Calu3 (cell line): ENCODE results near the gene ETV2. TPM values are rescaled to one million over a fixed set of nuclear protein-coding genes. Genes with fewer than 3 reads are reported as not detected.

Experiments
- BruUV-seq: library from RNA; stranded (reverse); fragments of 400-500 nt; replicated peaks from 2 replicates; lab custom pipeline; 2021; lab: Mats Ljungman, UMichigan
- CTCF ChIA-PET: fragments of 300-600 bp; sonication (Branson Sonifier 250); formaldehyde crosslinking; loops from one replicate; lab custom pipeline; 2022; ENCODE audit warnings: antibody characterized with exemption; lab: Charles Lee
- DNase-seq: peaks from one replicate; pipeline ENCODE4 v3.0.0; 2022
- H3K27ac Mint-ChIP-seq: one replicate; pipeline ENCODE4 v1.8.0; 2022; ENCODE audit warnings: mixed read lengths; ENCODE audit not compliant: unreplicated experiment
- H3K27me3 Mint-ChIP-seq: one replicate; pipeline ENCODE4 v1.8.0; 2022; ENCODE audit warnings: mixed read lengths; ENCODE audit not compliant: unreplicated experiment
- H3K36me3 Mint-ChIP-seq: one replicate; pipeline ENCODE4 v1.8.0; 2022; ENCODE audit warnings: mild to moderate bottlenecking, moderate library complexity, mixed read lengths; ENCODE audit not compliant: insufficient read depth, unreplicated experiment
- H3K4me1 Mint-ChIP-seq: one replicate; pipeline ENCODE4 v1.8.0; 2022; ENCODE audit warnings: mild to moderate bottlenecking, low read depth, mixed read lengths; ENCODE audit not compliant: unreplicated experiment
- H3K4me3 Mint-ChIP-seq: one replicate; pipeline ENCODE4 v1.8.0; 2022; ENCODE audit warnings: mild to moderate bottlenecking, low read depth, moderate library complexity, mixed read lengths; ENCODE audit not compliant: unreplicated experiment
- H3K9me3 Mint-ChIP-seq: one replicate; pipeline ENCODE4 v1.8.0; 2022; ENCODE audit warnings: low read depth, mixed read lengths; ENCODE audit not compliant: unreplicated experiment
- intact Hi-C: fragments of 100-400 bp; cut with micrococcal nuclease; formaldehyde crosslinking; loops from one replicate; pipeline ENCODE4 v1.10.0; 2022; ENCODE audit not compliant: unreplicated experiment
- total RNA-seq: library from RNA; stranded (reverse); gene quantifications from 2 replicates; pipeline ENCODE4 v1.2.3, GENCODE V29; 2022
- TF ChIP-seq, protein P1 (sequence below): fragments of 200-600 bp; IDR thresholded peaks from one replicate; pipeline ENCODE4 v1.8.0; 2022; ENCODE audit warnings: antibody characterized with exemption; ENCODE audit not compliant: unreplicated experiment

Gene ETV2
- total RNA-seq, 1 experiment from 2014 or later, result 1.3 TPM

DNA sequence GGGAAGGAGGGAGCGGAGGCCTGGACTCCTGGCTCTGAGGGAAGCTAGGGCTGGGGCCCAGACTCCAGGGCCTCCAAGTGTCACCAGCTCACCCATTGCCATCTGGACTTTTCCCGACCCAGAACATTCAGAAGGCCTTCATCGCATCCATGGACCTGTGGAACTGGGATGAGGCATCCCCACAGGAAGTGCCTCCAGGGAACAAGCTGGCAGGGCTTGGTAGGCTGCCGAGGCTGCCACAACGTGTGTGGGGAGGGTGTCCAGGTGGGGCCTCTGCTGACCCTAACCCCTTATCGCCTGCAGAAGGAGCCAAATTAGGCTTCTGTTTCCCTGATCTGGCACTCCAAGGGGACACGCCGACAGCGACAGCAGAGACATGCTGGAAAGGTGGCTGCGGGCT, 767 bp downstream of the ETV2 start:
- TF ChIP-seq, protein P1, sequence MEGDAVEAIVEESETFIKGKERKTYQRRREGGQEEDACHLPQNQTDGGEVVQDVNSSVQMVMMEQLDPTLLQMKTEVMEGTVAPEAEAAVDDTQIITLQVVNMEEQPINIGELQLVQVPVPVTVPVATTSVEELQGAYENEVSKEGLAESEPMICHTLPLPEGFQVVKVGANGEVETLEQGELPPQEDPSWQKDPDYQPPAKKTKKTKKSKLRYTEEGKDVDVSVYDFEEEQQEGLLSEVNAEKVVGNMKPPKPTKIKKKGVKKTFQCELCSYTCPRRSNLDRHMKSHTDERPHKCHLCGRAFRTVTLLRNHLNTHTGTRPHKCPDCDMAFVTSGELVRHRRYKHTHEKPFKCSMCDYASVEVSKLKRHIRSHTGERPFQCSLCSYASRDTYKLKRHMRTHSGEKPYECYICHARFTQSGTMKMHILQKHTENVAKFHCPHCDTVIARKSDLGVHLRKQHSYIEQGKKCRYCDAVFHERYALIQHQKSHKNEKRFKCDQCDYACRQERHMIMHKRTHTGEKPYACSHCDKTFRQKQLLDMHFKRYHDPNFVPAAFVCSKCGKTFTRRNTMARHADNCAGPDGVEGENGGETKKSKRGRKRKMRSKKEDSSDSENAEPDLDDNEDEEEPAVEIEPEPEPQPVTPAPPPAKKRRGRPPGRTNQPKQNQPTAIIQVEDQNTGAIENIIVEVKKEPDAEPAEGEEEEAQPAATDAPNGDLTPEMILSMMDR, result no peak
- intact Hi-C loops, result no loop called here
- CTCF ChIA-PET, result interaction anchor here (0.6 kb wide), 1 partner anchor 36 kb away, joined by 5 read pairs; no protein-coding TSS in a partner anchor
- no peaks in the 10 kb centered on the region for H3K9me3 Mint-ChIP-seq
- BruUV-seq, result no TSS peak
- H3K27ac Mint-ChIP-seq, result no peak overlapping the region
- peaks cover 13% of the 10 kb centered on the region for H3K27me3 Mint-ChIP-seq
- H3K4me3 Mint-ChIP-seq, result peak overlapping the region; percentile 79
- DNase-seq, result no peak
- H3K4me1 Mint-ChIP-seq, result peaks cover 15% of the 10 kb centered on the region
- peaks cover 50% of the 10 kb centered on the region for H3K36me3 Mint-ChIP-seq

- Mint-ChIP-seq H3K27me3 (peaks cover 13% of the 10 kb centered on the region), H3K36me3 (peaks cover 45% of the 10 kb centered on the region), H3K4me1 (peaks cover 15% of the 10 kb centered on the region), H3K4me3 (peak overlapping the region; percentile 79), H3K9me3 (no peaks in the 10 kb centered on the region), H3K27ac (no peak overlapping the region)
- TF ChIP-seq, protein P1, result no peak
- intact Hi-C loops, result no loop called here
- DNase-seq, result no peak
- BruUV-seq, result no TSS peak
- CTCF ChIA-PET, result interaction anchor here (0.6 kb wide), 1 partner anchor 36 kb away, joined by 5 read pairs; no protein-coding TSS in a partner anchor
Measured at GRCh38 chr19:35642798-35643254, 1.3 kb downstream of the ETV2 start.

GRCh38 chr19:35643255-35644205, 2.0 kb downstream of the ETV2 start:
- peaks cover 13% of the 10 kb centered on the region for H3K27me3 Mint-ChIP-seq
- peak; percentile 88 for DNase-seq
- intact Hi-C loops, result no loop called here
- no peaks in the 10 kb centered on the region for H3K9me3 Mint-ChIP-seq
- BruUV-seq, result no TSS peak
- H3K36me3 Mint-ChIP-seq, result peaks cover 45% of the 10 kb centered on the region
- H3K27ac Mint-ChIP-seq, result no peak overlapping the region
- H3K4me3 Mint-ChIP-seq, result peak overlapping the region; percentile 79
- H3K4me1 Mint-ChIP-seq, result peaks cover 15% of the 10 kb centered on the region
- TF ChIP-seq, protein P1, result no peak
- CTCF ChIA-PET, result interaction anchor here (1.3 kb wide), 2 partner anchors 26 to 31 kb away, joined by 3 to 8 read pairs; partner anchors contain the start of gene HAUS5

- peaks cover 15% of the 10 kb centered on the region for H3K4me1 Mint-ChIP-seq
- BruUV-seq, result no TSS peak
- peaks cover 8% of the 10 kb centered on the region for H3K27me3 Mint-ChIP-seq
- peak; percentile 96 for DNase-seq
- intact Hi-C loops, result no loop called here
- H3K4me3 Mint-ChIP-seq, result peak overlapping the region; percentile 79
- TF ChIP-seq, protein P1, result no peak
- CTCF ChIA-PET, result interaction anchor here (1.3 kb wide), 2 partner anchors 25 to 32 kb away, joined by 3 to 8 read pairs; partner anchors contain the start of gene HAUS5
- peaks cover 47% of the 10 kb centered on the region for H3K36me3 Mint-ChIP-seq
- no peak overlapping the region for H3K27ac Mint-ChIP-seq
- no peaks in the 10 kb centered on the region for H3K9me3 Mint-ChIP-seq
Measured at GRCh38 chr19:35644206-35644986, 2.9 kb downstream of the ETV2 start.
